HG03095 (cell line): ENCODE data around the gene ZNF217.
"Not testable (repeated sequence)": the region's sequence is repeated elsewhere in the genome, so short reads cannot be mapped to it uniquely, and the experiment has no call there.

Source experiments
- ATAC-seq: cut with Tn5 transposase; IDR thresholded peaks from one replicate; pipeline ENCODE4 v1.9.1; 2021; ENCODE audit warnings: moderate library complexity; ENCODE audit not compliant: unreplicated experiment

ZNF217 gene

DNA sequence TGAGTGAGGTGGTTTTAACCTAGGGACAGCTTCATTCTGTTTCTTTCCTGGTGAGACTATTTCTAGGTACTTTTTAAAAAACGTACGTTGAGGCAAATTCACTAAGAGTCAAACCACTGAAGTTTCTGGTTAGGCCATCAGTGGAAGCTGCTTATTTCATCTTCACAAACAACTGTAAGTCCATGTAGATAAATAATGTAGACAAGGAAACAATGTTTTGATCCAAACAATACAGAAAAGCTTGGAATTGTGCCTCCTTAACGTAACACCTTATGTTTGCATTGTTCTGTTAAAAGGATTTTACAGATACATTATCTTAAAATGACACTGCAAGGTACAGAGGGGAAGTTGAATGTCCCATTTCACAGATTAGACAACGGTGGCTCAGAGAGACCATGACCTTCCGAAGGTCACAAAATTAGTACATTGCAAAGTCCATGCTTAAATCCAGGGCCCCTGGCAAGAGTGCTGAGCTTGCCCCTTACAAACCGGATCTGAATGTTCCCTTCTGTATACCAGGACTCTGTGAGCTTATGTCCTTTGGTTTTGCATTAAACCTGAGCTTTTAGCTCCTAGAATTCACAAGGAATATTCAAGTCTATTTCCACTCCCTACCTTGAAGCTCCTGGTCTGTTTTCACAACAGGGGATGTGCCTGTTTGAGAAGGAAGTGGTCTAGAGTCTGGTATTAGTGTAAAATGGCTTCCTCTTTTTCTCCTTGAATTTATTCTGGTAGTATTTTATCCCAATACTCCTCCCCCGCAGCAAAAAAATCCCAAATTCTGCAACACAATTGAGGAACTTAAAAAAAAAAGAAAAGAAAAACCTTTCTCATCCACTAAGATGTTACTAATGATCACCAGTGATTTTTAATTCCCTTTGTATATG, 28.9 kb upstream of the ZNF217 start:
- ATAC-seq = no peak

DNA sequence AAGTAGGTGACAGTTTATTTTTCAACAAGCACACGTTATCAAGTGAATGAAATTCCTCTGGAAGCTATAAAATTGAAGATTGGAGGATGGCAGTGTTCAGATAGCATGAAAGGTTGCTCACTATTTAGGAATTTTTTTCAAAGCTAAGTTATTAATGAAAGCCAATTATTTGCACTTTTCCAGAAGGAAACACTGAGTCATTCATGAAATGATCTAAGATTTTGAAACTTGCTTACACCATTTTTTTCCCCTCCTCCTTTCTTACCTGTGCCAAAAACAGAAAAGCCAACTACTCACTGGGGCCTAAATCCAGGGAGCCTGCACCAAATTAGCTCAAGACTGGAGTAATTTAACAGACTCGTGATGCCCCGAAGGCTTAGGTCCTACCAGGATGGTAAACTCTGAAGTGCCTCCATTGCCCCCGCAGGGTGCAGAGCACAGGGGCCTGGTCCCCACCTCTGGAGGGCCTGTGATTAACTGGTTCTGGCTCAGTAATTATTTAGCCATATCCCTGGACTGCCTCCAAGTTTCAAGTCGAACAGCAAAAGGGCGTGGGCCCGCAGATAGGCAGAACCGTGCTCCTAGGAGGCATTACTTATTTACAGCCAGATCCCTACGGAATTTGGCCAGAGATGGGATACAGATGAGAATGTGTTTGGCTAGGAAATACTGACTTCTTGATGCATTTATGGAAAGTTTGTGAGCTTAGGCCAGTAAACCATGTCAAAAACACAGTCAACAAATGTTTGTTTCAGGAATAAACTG, 28.0 kb upstream of the ZNF217 start:
- ATAC-seq = no peak

DNA sequence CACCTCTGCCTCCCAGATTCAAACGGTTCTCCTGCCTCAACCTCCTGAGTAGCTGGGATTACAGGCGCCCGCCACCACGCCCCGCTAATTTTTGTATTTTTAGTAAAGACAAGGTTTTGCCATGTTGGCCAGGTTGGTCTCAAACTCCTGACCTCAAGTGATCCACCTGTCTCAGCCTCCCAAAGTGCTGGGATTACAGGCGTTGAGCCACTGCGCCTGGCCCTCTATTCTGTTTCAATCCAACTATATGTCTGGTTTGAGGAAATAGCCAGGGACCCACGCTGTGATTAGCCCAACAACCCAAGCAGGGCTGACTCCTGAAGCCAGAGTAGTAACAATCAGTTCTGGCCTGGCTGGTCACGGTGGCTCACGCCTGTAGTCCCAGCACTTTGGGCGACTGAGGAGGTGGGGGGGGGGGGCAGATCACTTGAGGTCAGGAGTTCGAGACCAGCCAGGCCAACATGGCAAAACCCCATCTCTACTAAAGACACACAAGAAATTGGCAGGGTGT, 24.9 kb upstream of the ZNF217 start:
- not testable (repeated sequence) for ATAC-seq

DNA sequence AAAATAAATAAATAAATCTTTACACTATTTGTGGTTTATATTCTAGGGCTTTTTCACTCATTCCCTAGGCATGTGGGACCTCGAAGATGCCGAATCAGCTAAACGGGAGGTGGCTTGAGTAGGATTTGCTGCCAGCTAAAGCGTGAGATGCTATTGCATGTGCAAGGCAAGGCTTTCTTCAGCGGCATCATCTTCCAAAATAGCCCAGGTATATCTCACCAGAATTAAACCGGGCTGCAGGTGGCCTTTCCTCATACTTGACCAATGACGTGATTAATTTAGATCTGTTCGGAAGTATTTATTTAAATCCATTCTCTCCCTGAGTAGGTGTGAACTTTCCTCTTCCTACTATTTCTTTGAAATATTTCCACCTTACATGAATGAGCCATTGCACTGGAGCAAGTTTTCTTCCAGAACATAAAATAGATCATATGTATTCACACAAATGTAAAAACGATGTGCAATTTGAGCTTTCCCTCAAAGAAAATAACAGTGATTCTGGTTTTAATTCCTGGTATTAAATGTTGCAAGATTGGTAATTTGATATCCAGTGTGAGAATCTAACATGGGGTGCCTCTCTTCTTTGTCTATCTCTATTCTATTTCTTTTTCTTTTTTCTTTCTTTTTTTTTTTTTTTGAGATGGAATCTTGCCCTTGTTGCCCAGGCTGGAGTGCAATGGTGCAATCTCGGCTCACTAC, 24.3 kb upstream of the ZNF217 start:
- no peak for ATAC-seq

DNA sequence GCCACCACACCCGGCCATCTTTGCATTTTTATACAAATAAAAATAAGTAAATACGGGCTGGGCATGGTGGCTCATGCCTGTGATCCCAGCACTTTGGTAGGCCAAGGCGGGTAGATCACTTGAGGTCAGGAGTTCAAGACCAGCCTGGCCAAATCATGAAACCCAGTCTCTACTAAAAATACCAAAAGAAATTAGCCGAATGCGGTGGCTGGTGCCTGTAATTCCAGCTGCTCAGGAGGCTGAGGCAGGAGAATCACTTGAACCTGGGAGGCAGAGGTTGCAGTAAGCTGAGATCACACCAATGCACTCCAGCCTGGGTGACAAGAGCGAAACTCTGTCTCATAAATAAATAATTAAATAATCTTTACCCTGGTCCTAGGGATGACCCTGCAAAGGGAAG, 22.9 kb upstream of the ZNF217 start:
- not testable (repeated sequence) for ATAC-seq

DNA sequence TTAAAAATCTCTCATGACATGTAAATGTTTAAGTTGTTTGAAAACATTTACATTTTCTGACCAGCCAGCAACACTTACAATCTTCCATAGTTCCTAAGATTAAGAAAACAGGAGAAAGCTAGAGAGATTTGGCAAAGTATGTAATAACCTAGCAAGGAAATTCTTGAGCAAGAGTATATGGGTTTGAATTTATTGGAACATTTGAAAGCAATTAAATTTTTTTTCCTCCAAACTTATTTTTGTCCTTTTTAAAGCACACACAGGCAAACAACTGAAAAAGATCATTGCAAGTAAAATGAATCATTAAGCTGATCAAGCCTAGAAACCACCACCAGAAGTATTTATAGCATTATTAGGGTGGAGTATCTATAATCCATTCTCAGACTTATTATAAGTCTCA, 20.1 kb upstream of the ZNF217 start:
- no peak for ATAC-seq

DNA sequence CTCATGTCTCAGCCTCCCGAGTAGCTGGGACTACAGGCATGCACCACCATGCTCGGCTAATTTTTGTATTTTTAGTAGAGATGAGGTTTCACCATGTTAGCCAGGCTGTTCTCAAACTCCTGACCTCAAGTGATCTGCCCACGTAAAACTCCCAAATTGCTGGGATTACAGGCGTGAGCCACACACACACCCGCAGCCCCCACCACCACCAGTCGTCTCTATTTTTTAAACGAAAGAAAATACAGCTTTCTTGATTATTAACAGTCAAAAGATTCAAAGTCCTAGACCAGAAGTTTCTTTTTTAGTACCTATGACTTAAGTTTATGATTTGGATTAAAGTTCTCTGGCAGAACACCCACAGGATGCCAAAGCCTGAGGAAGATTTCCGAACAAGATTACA, 18.6 kb upstream of the ZNF217 start:
- not testable (repeated sequence) for ATAC-seq

DNA sequence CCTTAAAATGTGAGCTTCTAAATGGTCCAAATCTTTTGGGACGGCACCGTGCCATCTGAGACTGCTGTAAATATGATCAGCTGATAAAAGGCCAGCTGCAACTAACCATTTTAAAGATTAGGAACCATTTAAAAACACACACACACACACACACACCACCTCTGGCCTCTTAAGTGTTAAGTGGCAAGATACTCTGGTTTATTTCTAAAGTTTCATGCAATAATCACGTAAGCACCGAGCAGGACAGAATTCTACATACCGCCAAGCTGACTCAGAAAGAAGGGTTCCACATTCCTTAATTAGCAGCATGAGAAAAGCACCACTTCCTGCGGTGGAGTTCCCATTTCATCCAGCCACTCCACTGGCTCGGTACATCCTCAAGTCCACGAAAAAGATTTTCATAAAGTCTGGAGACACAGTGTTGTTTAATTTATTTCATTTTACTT, 17.8 kb upstream of the ZNF217 start:
- ATAC-seq = peak; percentile 45

DNA sequence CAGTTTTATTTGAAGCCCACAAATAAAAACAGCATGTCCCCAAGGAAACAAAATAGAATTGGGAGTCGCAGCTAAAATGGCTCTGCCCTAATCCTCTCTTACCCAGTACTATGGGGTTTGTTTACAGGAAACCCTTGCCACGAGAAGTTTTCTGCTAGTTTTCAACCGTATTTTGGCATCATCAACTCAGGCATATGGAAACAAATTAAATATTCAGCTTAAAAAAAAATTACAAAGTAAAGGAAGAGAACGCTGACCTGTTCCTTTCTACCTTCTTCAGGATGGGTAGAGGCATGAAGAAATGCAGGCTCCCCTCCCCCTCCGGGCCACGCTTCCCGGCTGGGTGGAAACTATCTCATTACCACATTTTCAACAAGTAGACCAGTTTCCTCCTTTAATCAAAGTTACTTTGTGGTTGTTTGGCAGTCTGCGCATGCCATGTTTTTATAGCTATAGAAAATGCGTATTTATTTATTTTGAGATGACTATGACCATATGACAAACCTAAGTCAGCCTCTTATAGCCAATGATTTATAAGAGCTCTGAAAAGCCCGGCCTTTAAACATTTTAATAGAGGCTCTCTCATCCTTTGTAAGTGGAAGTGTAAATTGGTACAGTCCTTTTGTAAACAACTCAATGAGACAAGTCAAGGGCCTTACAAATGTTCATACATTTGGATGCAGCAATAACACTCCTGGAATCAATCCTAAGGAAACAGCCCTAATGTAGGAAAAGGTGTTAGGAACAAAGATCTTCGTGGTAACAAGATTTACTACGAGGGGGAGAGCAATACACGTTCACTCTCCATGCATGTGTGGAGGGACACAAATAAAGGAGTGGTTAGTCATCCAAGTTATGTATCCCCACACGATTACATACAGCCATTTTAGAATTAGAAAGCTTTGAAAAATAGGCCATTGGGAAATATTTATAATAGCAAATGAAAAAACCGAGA, 16.1 kb upstream of the ZNF217 start:
- ATAC-seq = peak; percentile 41

DNA sequence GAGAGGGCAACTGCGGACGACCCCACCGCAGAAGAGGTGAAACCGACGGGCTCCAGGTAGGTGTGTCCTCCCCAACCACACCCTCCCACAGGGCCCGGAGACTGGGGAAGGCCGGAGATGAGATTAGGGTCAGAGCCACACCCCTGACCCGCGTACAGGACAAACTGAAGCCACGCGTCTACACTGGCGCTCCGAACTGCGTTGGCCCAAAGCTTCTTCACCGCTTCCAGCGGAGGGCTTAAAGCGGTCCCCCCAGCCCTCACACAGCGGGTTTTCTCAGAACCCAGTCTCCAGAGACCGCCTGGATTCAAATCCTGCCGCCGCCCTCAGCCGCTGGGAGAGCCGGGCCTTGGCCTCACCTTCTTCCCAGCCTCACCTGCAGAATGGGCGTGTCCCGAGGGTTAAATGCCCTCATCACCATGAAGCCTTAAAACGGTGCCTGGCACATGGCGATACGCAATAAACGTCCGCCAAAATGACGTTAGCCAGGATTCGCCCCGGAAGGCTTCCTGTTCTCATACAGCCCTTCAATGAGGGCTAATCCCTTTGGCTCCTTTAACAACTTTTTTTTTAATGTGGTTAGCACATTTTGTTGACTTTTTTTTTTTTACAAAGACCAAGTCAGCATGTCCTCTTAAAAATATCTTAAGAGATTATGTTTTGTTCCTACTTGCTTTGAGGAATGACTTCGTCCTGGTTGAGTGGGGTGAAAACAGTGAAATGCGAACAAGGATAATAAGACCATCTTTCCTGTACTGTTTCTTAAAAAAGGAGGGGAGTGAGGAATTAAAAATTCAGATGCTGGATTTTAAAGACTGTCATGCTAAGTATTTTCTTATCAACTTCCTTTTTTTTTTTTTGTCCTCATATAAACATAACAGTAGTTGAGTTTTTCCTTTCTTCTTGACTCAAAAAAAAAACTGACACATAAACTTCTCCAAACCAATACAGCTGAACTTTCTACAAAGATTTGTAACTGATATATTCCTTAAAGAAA, 15.1 kb upstream of the ZNF217 start:
- no peak for ATAC-seq

DNA sequence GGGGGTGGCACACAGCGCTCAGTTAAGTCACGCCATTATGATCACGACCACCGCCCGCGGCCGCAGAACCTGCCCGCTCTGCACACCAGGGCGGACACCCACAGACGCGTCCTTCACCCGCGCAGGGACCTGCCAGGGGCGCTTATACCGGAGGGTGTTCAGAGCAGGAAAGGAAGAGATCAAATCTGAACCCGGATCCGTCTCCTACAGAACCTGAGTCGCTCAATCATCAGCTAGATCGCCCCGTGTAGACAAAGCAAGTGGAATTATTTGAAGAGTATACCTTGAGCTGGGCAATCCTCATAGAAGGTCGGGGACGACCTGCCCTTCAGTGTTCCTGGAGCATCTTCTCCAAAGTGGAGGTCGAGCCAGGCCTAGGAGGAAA, 14.4 kb upstream of the ZNF217 start:
- ATAC-seq = no peak

DNA sequence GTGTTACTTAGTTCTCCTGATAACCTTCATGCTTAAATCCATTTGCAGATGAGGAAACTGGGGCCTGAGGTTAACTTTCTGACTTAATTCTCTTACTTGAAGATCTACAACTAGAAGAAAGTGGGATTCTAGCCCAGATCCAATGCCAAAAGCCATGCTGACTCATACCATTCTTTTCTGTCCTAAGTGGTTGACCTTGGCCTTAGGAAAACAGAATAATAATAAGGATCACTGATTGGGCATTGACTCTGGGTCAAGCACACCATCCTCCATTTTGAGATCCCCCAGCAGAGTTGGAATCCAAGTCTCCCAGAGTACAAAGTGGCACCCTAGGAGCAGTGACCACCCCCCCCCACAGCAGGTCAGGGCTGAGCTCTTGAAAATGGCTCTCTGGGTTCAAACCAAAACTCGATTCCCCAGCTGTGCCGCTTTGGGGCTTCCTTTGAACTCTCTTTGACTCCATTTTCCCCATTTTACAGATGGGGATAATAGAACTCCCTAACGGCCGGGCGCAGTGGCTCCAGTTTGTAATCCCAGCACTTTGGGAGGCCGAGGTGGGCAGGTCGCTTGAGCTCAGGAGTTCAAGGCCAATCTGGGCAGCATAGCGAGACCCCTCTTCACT, 12.8 kb upstream of the ZNF217 start:
- no peak for ATAC-seq

DNA sequence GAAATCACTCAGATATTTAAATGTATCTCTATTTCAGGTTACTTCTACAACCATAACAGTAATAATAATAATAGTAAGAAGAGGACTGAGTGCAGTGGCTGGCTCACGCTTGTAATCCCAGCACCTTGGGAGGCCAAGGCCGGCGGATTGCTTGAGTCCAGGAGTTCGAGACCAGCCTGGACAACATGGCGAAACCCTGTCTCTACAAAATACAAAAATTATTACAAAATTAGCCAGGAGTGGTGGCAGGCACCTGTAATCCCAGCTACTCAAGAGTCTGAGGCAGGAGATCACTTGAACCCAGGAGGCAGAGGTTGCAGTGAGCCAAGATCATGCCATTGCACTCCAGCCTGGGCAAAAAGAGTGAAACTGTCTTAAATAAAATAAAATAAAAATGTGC, 11.8 kb upstream of the ZNF217 start:
- not testable (repeated sequence) for ATAC-seq

DNA sequence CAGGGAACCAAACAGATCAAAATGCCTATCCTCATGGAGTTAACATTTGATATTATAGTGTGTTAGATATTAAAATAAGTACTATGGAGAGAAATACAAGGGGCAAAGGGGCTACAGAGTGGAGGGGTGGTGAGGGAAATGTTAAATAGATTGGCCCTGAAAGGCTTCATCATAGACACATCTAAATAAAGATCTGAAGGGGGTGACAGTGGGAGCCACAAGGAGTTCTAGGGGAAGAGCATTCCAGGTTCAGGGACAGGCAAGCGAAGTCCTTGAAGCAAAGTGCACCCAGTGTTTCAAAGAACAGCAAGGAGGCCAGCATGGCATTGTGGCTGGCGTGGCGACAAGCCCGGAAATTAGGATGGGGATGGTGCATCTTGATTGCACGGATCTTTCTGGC, 11.2 kb upstream of the ZNF217 start:
- ATAC-seq = not testable (repeated sequence)

DNA sequence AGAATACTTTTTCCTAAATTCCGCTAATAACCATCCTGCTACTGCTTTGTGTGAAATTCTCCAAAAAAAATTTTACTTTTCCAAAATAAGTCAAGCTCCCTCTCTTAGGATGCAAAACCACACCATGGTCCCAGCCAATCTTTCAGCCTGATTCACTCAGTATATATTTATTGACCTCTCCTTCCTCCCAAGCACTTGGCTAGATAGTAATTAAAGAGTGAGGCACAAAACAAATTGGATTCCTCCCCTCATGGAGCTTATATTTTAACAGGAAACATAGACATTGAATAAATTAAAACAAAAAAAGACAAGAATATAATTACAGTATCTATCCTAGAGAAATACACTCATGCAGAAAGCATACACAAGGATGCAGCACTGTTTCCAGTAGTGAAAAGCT, 9.0 kb upstream of the ZNF217 start:
- no peak for ATAC-seq

DNA sequence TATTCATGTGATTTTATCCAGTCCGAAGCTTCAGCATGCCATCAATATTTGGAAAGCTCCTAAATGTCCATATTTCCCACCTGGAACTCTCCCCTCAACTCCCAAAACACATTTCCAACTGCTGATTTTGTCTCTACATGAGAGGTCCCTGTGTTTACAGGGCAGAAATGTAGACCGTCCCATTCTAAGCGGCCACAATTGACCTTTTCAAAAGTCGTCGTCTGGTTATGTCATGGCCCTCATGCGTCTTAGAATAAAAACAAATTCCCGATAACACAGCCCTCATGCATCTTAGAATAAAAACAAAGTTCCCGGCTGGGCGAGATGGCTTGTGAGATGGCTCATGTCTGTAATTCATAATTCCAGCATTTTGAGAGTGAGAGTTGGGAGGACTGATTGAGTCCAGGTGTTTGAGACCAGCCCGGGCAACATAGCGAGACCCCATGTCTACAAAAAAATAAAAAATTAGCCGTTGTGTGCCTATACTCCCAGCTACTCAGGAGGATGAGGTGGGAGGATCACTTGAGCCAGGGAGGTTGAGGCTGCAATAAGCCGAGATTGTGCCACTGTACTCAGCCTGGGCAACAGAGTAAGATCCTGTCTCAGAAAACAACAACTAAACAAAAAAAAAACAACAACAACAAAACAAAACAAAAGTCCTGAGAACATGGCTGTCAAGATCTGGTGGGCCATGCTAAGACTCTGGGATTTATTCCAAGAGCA, 6.4 kb upstream of the ZNF217 start:
- ATAC-seq = no peak

DNA sequence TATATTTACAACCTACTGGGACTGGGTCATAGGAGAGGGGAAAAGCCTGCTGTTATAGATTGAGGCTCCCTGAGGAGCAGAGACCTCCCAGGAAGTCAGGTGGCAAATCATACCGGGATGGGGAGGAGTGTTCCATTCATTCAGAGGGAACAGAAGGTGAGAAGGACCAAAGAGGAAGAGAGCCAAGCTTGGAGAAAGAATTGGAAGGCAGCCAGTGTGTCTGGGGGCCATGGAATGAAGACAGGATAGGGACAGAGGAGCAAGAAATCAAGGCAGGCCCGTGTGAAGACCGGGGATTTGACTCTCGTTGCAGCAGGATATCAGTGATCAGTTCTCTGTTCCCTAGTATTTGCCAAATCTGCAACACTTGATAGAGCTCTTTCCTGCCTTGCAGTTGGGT, 5.7 kb upstream of the ZNF217 start:
- no peak for ATAC-seq

DNA sequence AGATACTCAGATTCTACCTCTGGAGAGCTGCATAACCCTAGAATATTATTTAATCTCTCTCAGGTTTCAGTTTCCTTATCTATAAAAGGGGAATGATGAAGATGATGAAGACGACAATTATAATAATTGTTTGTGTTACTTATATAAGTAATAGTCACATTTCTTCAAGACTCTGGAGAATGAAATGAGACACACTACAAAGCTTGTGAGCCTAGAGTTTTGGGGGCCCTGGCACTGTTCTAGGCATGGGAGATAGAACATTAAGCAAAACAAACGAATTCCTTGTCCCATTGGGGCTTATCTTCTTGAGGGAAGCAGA, 5.4 kb upstream of the ZNF217 start:
- no peak for ATAC-seq
